Thyroid gland (tissue), 4 donors: ENCODE results near the gene BBC3.

Experiments
- CTCF ChIP-seq, 6 experiments: fragments of 200-600 bp in 3 of 6; fragments of 450-650 bp in 3 of 6; sonication (generic) in 3 of 6; IDR thresholded peaks; one replicate each; pipeline ENCODE4 v1.5.1; 2016 to 2019; ENCODE audit warnings: antibody characterized with exemption in 6 of 6, mild to moderate bottlenecking in 2 of 6, inconsistent platforms in 1 of 6, moderate library complexity in 1 of 6
- POLR2A ChIP-seq, 2 donors: fragments of 450-650 bp; IDR thresholded peaks; one replicate each; pipeline ENCODE4 v1.6.1; 2017; ENCODE audit warnings: antibody characterized with exemption in 2 of 2, mild to moderate bottlenecking in 2 of 2, moderate library complexity in 1 of 2

GRCh38 chr19:47264629-47265028, 33.6 kb upstream of the BBC3 start:
- TF ChIP-seq CTCF (IDR thresholded peaks at IDR 0.05) (no peak), POLR2A (IDR thresholded peaks at IDR 0.05) (no peak)
